ENCODE results near the gene PXN. TPM values are rescaled to one million over a fixed set of nuclear protein-coding genes. Genes with fewer than 3 reads are reported as not detected.
A peak's percentile ranks its signal among the peaks of the same experiment; 100 is the strongest.

PXN gene
- total and polyA plus RNA-seq, 2 experiments from 2014 or later = 43.8 to 67.9 TPM

- no peaks in the 10 kb centered on the region for H3K9me3 ChIP-seq (ENCODE audit: low read depth)
- H3K36me3 ChIP-seq = no peaks in the 10 kb centered on the region
- no peak overlapping the region for H3K27ac ChIP-seq
- H3K4me1 ChIP-seq (ENCODE audit: low read depth) = peaks cover 8% of the 10 kb centered on the region
- H3K27me3 ChIP-seq = no peaks in the 10 kb centered on the region
- peak overlapping the region; percentile 49 for H3K4me3 ChIP-seq
- TF ChIP-seq, protein P1, sequence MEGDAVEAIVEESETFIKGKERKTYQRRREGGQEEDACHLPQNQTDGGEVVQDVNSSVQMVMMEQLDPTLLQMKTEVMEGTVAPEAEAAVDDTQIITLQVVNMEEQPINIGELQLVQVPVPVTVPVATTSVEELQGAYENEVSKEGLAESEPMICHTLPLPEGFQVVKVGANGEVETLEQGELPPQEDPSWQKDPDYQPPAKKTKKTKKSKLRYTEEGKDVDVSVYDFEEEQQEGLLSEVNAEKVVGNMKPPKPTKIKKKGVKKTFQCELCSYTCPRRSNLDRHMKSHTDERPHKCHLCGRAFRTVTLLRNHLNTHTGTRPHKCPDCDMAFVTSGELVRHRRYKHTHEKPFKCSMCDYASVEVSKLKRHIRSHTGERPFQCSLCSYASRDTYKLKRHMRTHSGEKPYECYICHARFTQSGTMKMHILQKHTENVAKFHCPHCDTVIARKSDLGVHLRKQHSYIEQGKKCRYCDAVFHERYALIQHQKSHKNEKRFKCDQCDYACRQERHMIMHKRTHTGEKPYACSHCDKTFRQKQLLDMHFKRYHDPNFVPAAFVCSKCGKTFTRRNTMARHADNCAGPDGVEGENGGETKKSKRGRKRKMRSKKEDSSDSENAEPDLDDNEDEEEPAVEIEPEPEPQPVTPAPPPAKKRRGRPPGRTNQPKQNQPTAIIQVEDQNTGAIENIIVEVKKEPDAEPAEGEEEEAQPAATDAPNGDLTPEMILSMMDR (IDR thresholded peaks at IDR 0.05; ENCODE audit: low read depth, low read length) = no peak
- no peak for DNase-seq (ENCODE audit: low read depth in 1 of 2, low spot score in 1 of 2)
Observed at GRCh38 chr12:120264086-120264903, 1.2 kb downstream of the PXN start.

GRCh38 chr12:120263748-120264085 is 1.8 kb downstream of the PXN start:
- no peaks in the 10 kb centered on the region for H3K27me3 ChIP-seq
- TF ChIP-seq, protein P1 (IDR thresholded peaks at IDR 0.05; ENCODE audit: low read depth, low read length) = no peak
- peak overlapping the region; percentile 49 for H3K4me3 ChIP-seq
- no peaks in the 10 kb centered on the region for H3K9me3 ChIP-seq (ENCODE audit: low read depth)
- peaks cover 8% of the 10 kb centered on the region for H3K4me1 ChIP-seq (ENCODE audit: low read depth)
- no peak for DNase-seq (ENCODE audit: low read depth in 1 of 2, low spot score in 1 of 2)
- H3K27ac ChIP-seq = no peak overlapping the region
- H3K36me3 ChIP-seq = no peaks in the 10 kb centered on the region

DNA sequence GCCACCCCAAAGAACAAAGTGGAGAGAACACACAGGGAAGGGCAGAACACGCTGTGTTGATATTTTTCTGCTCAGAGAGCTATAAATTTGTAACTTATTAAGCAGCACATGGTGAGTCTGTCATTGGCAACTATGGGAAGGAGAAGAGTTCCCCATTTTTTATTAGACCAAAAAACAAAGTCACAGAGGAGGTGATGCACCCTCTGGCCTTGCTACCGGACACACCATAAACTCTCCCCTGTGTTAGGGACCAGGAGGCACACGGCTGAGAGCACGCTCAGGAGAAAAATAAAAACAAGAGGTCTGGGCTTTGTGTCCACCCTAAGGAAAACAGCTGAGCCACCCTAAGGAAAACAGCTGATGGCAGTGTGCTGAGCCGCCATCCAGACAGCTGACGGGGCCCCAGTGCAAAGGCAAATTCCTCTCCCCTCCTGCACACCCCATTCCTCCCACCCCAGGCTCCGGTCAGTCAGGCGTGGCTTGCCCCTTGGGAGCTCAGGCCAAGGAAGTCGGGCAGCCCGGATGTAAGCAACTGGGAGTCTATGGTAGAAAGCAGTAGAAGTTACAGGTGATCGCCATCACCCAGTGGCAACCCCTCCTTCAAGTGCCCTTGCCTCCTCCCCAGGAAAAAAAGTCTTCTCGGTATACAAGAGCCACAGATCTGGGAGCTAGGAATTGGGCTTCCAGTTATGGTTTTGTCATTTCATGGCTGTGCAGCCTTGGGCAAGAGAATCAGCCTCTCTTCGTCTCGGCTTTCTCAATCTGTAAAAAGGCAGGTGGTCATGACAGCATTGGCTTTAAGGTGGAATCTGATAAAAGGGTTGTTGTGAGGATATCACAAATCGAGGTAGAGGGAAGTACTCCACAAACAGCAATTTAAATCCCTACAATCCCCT is 2.4 kb downstream of the PXN start:
- peak in 1 of 2 donors; percentile 43 for DNase-seq (ENCODE audit: low read depth in 1 of 2, low spot score in 1 of 2)
- Histone ChIP-seq H3K9me3 (ENCODE audit: low read depth) (no peaks in the 10 kb centered on the region), H3K4me1 (ENCODE audit: low read depth) (peaks cover 8% of the 10 kb centered on the region), H3K4me3 (no peak overlapping the region), H3K36me3 (no peaks in the 10 kb centered on the region), H3K27ac (no peak overlapping the region), H3K27me3 (no peaks in the 10 kb centered on the region)
- TF ChIP-seq, protein P1 (IDR thresholded peaks at IDR 0.05; ENCODE audit: low read depth, low read length) = no peak

DNA sequence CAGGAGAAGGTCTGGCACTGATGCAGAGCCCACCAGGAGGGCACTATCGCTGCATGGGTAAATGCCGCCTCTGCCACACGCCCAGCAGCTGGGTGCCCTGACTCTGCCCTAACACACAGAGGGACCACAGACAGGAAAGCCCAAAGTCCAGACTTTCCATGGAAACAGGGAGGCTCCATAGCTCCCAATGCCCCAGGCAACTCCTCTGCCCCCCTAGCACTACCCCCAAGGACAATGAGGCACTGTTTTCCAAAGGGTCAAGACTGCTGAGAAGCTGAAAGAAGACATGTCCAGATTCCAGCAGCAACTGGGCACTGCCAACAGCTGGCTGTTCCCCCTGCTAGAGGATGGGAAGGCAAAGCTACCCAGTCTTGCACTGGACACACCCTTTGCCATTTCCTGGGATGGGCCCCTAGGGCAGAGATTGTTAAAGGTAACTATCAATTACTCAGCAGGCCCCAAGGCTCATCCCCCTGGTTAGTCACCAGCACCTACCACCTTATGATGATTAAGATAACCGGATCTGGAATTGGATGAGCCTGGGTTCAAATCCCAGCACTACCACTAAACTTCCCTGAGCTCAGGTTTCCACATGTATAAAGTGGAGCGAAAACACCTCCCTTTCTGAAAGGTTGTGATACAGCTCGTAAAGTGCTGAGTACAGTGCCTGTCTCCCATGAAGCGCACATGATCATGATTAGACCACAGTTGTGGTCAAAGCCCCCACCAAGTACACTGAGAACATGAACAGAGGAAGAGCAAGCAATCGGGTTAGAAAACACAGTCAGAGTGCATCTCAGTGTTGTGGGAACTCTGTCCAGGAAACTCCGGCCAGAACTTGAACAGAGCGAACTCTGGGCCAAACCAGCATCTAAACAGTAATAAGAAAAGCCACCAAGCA is 3.3 kb downstream of the PXN start:
- Histone ChIP-seq H3K4me1 (ENCODE audit: low read depth) (peaks cover 12% of the 10 kb centered on the region), H3K27ac (no peak overlapping the region), H3K4me3 (no peak overlapping the region), H3K27me3 (no peaks in the 10 kb centered on the region), H3K36me3 (no peaks in the 10 kb centered on the region), H3K9me3 (ENCODE audit: low read depth) (no peaks in the 10 kb centered on the region)
- TF ChIP-seq, protein P1 (IDR thresholded peaks at IDR 0.05; ENCODE audit: low read depth, low read length) = no peak
- DNase-seq (ENCODE audit: low read depth in 1 of 2, low spot score in 1 of 2) = no peak

GRCh38 chr12:120260607-120261006 is 4.9 kb downstream of the PXN start:
- Histone ChIP-seq H3K4me3 (no peak overlapping the region), H3K27me3 (no peaks in the 10 kb centered on the region), H3K36me3 (no peaks in the 10 kb centered on the region), H3K27ac (no peak overlapping the region), H3K9me3 (ENCODE audit: low read depth) (no peaks in the 10 kb centered on the region), H3K4me1 (ENCODE audit: low read depth) (peaks cover 12% of the 10 kb centered on the region)
- TF ChIP-seq, protein P1 (IDR thresholded peaks at IDR 0.05; ENCODE audit: low read depth, low read length) = no peak
- DNase-seq (ENCODE audit: low read depth in 1 of 2, low spot score in 1 of 2) = no peak

Measured in cardiac muscle cell (in vitro differentiated cells and primary cell).